HUES6 (cell line): Measurements from ENCODE around the gene KIF2C.
"Not testable (repeated sequence)": the region's sequence is repeated elsewhere in the genome, so short reads cannot be mapped to it uniquely, and the experiment has no call there.

ENCODE experiments used
- H3K27ac ChIP-seq: 2 replicates; pipeline ENCODE4 v1.7.0; 2013; ENCODE audit warnings: low read depth, mild to moderate bottlenecking, low read length, inconsistent platforms
- H3K27me3 ChIP-seq: 2 replicates; pipeline ENCODE4 v1.6.1; 2013; ENCODE audit warnings: low read length; ENCODE audit not compliant: control insufficient read depth, insufficient read depth
- H3K36me3 ChIP-seq: 2 replicates; pipeline ENCODE4 v1.6.1; 2013; ENCODE audit warnings: low read length; ENCODE audit not compliant: control insufficient read depth, insufficient read depth
- H3K4me1 ChIP-seq: 2 replicates; pipeline ENCODE4 v1.6.1; 2013; ENCODE audit warnings: low read length; ENCODE audit not compliant: control insufficient read depth, insufficient read depth
- H3K4me3 ChIP-seq: 2 replicates; pipeline ENCODE4 v1.5.1; 2013; ENCODE audit warnings: low read depth, low read length
- H3K9ac ChIP-seq: one replicate; pipeline ENCODE4 v1.6.1; 2013; ENCODE audit warnings: mild to moderate bottlenecking, low read length
- H3K9me3 ChIP-seq: 2 replicates; pipeline ENCODE4 v1.6.1; 2013; ENCODE audit warnings: low read depth, low read length; ENCODE audit not compliant: control insufficient read depth, insufficient read depth

Gene KIF2C

GRCh38 chr1:44786138-44786840 lies 46.7 kb downstream of the KIF2C start:
- H3K36me3 ChIP-seq, result peaks cover under 1% of the 10 kb centered on the region; the same call in 1 of the 2 replicates
- H3K4me3 ChIP-seq, result peak overlapping the region; percentile 58
- peak overlapping the region; percentile 24 for H3K9ac ChIP-seq
- peaks cover 33% of the 10 kb centered on the region for H3K4me1 ChIP-seq
- peaks cover 24% of the 10 kb centered on the region for H3K27me3 ChIP-seq
- H3K27ac ChIP-seq, result no peak overlapping the region
- H3K9me3 ChIP-seq, result no peaks in the 10 kb centered on the region

- Histone ChIP-seq H3K27me3 (peaks cover 24% of the 10 kb centered on the region), H3K4me1 (peaks cover 35% of the 10 kb centered on the region), H3K27ac (no peak overlapping the region), H3K9ac (peak overlapping the region; percentile 24), H3K4me3 (peak overlapping the region; percentile 58), H3K9me3 (no peaks in the 10 kb centered on the region), H3K36me3 (no peaks in the 10 kb centered on the region)
Measured at GRCh38 chr1:44786841-44787426, 47.3 kb downstream of the KIF2C start.

GRCh38 chr1:44787506-44787905 lies 47.9 kb downstream of the KIF2C start:
- no peaks in the 10 kb centered on the region for H3K36me3 ChIP-seq
- H3K4me1 ChIP-seq, result peaks cover 35% of the 10 kb centered on the region
- peaks cover 24% of the 10 kb centered on the region for H3K27me3 ChIP-seq
- no peak overlapping the region for H3K4me3 ChIP-seq
- H3K9me3 ChIP-seq, result no peaks in the 10 kb centered on the region
- no peak overlapping the region for H3K9ac ChIP-seq
- no peak overlapping the region for H3K27ac ChIP-seq

GRCh38 chr1:44788120-44788860 lies 48.7 kb downstream of the KIF2C start, which contains the start of gene BEST4:
TSS of gene BEST4 (minus strand) at chr1:44788170. CDS start at chr1:44787705, 465 bp downstream.
- Histone ChIP-seq H3K27ac (no peak within 1 kb of the TSS), H3K9me3 (no peaks in the 10 kb centered on the region), H3K27me3 (peaks cover 24% of the 10 kb centered on the region), H3K4me1 (peaks cover 41% of the 10 kb centered on the region), H3K4me3 (no peak within 1 kb of the TSS), H3K9ac (no peak within 1 kb of the TSS), H3K36me3 (no peaks in the 10 kb centered on the region)

GRCh38 chr1:44790968-44791801 lies 51.5 kb downstream of the KIF2C start:
- H3K4me3 ChIP-seq, result no peak overlapping the region
- no peaks in the 10 kb centered on the region for H3K9me3 ChIP-seq
- H3K27me3 ChIP-seq, result peaks cover 5% of the 10 kb centered on the region; the same call in 1 of the 2 replicates
- H3K4me1 ChIP-seq, result peaks cover 26% of the 10 kb centered on the region
- no peak overlapping the region for H3K9ac ChIP-seq
- no peak overlapping the region for H3K27ac ChIP-seq
- no peaks in the 10 kb centered on the region for H3K36me3 ChIP-seq

- Histone ChIP-seq H3K27me3 (no peaks in the 10 kb centered on the region), H3K4me3 (no peak overlapping the region), H3K4me1 (peaks cover 19% of the 10 kb centered on the region), H3K36me3 (no peaks in the 10 kb centered on the region), H3K27ac (no peak overlapping the region), H3K9me3 (no peaks in the 10 kb centered on the region), H3K9ac (no peak overlapping the region)
Measured at GRCh38 chr1:44792736-44793502, 53.3 kb downstream of the KIF2C start.

- peaks cover 28% of the 10 kb centered on the region for H3K4me1 ChIP-seq
- H3K9me3 ChIP-seq, H3K9ac ChIP-seq, H3K4me3 ChIP-seq, H3K27me3 ChIP-seq, H3K27ac ChIP-seq: not testable (repeated sequence)
- peaks cover 12% of the 10 kb centered on the region for H3K36me3 ChIP-seq
Measured at GRCh38 chr1:44797886-44798285, 58.2 kb downstream of the KIF2C start.

- H3K4me3 ChIP-seq, result no peak overlapping the region
- H3K27ac ChIP-seq, result no peak overlapping the region
- peaks cover 21% of the 10 kb centered on the region; the same call in 1 of the 2 replicates for H3K4me1 ChIP-seq
- 0 out of 2 replicates have a peak, but pooled peaks cover 2% of the 10 kb centered on the region for H3K27me3 ChIP-seq
- H3K9ac ChIP-seq, result no peak overlapping the region
- no peaks in the 10 kb centered on the region for H3K9me3 ChIP-seq
- H3K36me3 ChIP-seq, result peaks cover 20% of the 10 kb centered on the region
Measured at GRCh38 chr1:44798481-44799365, 59.1 kb downstream of the KIF2C start.

GRCh38 chr1:44799770-44800584 lies 60.3 kb downstream of the KIF2C start, which contains the start of gene PLK3:
TSS of gene PLK3 (plus strand) at chr1:44800377. CDS start at chr1:44800464, 87 bp downstream.
- no peaks in the 10 kb centered on the region for H3K9me3 ChIP-seq
- peaks cover 21% of the 10 kb centered on the region; the same call in 1 of the 2 replicates for H3K4me1 ChIP-seq
- H3K9ac ChIP-seq, result peak within 1 kb of the TSS; percentile 86
- H3K27ac ChIP-seq, result peak within 1 kb of the TSS; percentile 92
- peak within 1 kb of the TSS; percentile 89 for H3K4me3 ChIP-seq
- 0 out of 2 replicates have a peak, but pooled peaks cover 2% of the 10 kb centered on the region for H3K27me3 ChIP-seq
- H3K36me3 ChIP-seq, result peaks cover 29% of the 10 kb centered on the region
